Head of caudate nucleus (tissue), 42 donors: ENCODE measurements around the gene ARRDC2.

Experiments
- DNase-seq, 42 donors: peaks; one replicate each; pipeline versions ENCODE4 v3.0.0 to v3.0.0-alpha.2; 2020 to 2021; ENCODE audit warnings: mixed read lengths in 7 of 42
- intact Hi-C: fragments of 100-400 bp; cut with DNase I; formaldehyde crosslinking; loops from one replicate; pipeline ENCODE4 v1.15.0; 2022

The ARRDC2 gene

GRCh38 chr19:18007917-18008673 lies at the start of gene ARRDC2:
Gene ARRDC2, plus strand, starts transcription at chr19:18008170. Its CDS starts 141 bp downstream, at chr19:18008311.
- intact Hi-C loops, result loop anchor here (1.0 to 5.0 kb wide), 2 partner anchors 50 to 144 kb away; partner anchors contain the start of gene PIK3R2
- peak; percentile 89 to 98 (median 96) for DNase-seq

DNA sequence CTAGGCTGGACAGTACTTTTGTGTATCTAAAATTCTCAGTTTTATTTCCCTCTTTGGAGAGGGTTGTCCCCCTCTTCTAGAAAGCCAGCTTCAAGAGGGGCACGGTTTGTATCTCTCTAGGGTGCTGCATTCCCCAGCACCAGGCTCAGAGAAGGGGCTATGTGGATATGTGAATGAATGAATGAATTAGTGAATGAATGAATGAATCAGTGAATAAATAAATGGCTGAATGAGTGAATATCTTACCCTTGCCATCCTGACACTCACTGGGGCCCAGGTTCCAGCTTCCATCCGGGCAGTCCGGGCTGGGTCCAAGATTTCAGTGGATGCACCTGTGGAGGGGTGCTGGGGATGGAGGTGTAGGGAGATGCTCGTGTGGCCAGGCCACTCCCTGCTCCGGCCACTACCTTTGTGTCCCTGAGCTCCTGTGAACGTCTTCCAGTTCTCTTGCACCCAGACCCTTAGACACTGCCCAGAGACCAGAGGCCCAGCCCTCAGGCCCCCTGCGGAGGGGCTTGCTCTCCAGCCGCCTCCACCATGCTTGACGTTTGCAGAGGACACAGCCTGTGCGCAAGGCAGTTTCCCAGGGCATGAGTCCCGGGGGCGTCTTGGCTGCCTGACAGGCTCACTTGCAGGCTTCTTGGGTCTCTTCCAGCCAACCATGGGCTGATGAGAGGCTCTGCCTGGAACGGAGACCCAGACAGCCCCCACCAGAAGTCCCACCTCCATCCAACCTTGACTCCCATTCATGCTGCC lies 43.9 kb upstream of the ARRDC2 start:
- no peak for DNase-seq
- intact Hi-C loops, result no loop called here

- intact Hi-C loops, result no loop called here
- DNase-seq, result no peak
These were observed 42.4 kb upstream of the ARRDC2 start for GRCh38 chr19:17965370-17966128.

DNA sequence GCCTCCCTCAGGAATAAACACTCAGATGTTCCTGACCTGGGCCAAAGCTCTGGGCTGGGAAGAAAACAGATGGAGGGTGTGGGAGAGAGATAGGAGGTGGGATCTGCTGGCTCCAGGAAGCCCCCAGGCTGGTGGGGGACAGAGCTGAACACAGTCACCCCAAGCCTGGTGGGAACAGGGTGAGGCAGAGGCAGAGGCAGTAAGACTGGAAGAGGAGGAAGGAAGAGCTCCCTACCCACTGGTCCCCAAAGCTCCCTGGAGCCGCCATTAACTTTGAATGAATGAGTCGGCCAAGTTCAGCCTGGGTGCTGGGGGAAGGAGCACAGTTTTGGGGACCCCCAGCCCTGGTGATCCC lies 41.9 kb upstream of the ARRDC2 start:
- no peak for DNase-seq
- intact Hi-C loops, result no loop called here

- peak in 37 of 42 donors; percentile 18 to 72 (median 53) for DNase-seq
- intact Hi-C loops, result no loop called here
These were observed 41.3 kb upstream of the ARRDC2 start, which contains the start of gene KCNN1 for GRCh38 chr19:17966550-17967256. Gene KCNN1, plus strand, starts transcription at chr19:17967107. Its CDS starts 6,782 bp downstream, at chr19:17973889.

DNA sequence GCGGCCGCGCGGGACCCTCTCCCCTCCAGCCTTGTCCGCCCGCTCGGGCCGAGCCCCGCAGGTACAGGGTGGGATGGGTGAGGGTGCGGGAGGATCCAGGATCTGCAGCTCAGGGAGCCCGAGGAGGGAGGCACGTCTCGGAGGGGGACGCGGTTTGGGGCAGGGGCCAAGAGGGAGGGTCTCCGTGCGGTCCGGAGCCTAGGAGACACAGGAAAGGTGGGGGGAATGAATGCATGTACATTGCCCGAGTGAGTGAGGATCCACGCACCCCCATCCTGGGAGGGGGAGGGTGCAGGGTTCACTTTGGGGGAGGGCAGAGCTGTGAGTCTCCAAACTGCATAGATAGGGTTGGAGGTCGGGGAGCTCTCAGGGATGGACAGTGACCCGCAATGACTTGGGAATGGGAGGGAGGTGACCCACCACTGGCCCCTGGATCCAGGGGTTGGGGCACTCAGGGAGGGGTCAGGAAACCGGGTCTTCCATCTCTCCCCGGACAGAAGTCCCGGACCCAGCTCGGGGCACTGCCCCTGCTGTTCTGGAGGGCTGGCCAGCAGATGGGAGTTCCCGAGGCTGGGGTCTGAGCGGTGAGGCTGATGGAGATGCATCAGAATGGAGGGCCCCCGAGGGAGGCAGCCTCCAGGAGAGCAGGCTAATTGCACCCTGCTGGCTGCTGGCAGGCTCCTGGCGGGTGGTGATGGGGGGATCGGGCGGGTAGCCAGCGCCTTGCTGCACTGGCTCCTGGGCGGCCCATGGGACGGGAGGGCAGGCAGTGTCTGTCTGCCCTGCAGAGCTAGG lies 40.5 kb upstream of the ARRDC2 start:
- DNase-seq, result no peak
- intact Hi-C loops, result no loop called here

DNA sequence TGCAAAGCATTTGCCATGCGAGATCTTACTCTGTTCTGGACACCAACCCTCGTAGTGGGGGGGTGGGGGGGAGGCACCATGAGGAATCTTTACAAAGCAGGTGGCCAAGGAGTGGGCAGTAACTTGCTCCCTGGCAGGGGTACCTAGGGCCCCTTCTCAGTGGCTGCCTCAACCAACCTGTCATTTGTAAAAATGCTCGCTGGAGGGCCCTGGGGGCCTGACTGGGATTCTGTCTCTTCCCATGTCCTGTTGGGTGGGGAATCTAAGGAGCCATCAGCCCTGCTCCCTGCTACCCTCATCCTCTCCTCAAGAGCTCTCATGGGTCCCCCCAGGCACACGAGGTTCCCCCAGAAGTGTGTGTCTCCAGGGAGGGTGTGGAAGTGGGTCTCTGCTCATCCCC lies 39.6 kb upstream of the ARRDC2 start:
- DNase-seq, result no peak
- intact Hi-C loops, result no loop called here

DNA sequence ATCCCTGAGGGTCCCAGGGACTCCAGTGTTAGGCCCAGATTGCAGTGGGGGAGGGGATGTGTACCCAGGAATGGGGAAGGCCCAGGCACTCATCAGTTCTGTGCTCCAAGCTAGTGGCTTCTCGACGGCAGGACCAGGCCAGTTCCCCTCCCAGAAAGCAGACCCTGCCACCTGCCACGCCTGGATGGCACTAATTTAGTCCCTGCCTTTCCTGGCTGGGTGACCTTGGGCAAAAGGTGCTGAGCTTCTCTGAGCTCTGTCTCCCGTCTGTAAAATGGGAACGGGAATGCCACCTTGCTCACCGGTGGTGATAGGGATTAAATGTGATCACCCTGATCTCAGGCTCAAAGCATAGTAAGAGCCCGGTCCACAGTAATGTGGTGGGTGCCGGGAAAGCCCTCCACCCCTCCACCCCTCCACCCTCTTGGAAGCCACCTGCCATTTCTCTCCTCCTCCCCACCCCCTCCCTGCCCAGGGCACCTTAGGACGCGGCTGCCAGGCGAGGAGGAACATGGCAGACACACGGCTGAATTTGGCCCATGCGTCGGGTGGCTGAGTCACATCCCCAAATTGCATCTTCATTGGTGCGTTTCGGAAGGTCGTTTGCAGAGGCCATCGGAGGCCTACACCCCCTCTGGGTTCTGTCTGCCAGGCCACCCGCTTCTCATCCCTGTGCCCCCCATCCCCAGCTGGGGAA lies 38.7 kb upstream of the ARRDC2 start:
- intact Hi-C loops, result no loop called here
- no peak for DNase-seq

- intact Hi-C loops, result no loop called here
- no peak for DNase-seq
These were observed 35.7 kb upstream of the ARRDC2 start for GRCh38 chr19:17972230-17972629.

- DNase-seq, result no peak
- intact Hi-C loops, result no loop called here
These were observed 34.2 kb upstream of the ARRDC2 start for GRCh38 chr19:17973759-17974158.

GRCh38 chr19:17974551-17974950 lies 33.4 kb upstream of the ARRDC2 start:
- intact Hi-C loops, result no loop called here

GRCh38 chr19:17975032-17975431 lies 32.9 kb upstream of the ARRDC2 start:
- DNase-seq, result no peak
- intact Hi-C loops, result no loop called here

More at GRCh38 chr19:17974551-17974950, 33.4 kb upstream of the ARRDC2 start:
- DNase-seq, result no peak

- intact Hi-C loops, result no loop called here
- DNase-seq, result no peak
These were observed 30.9 kb upstream of the ARRDC2 start for GRCh38 chr19:17977021-17977420.

GRCh38 chr19:17977488-17977887 lies 30.5 kb upstream of the ARRDC2 start:
- DNase-seq, result no peak
- intact Hi-C loops, result no loop called here

GRCh38 chr19:17981611-17982010 lies 26.4 kb upstream of the ARRDC2 start:
- DNase-seq, result no peak
- intact Hi-C loops, result no loop called here

- intact Hi-C loops, result no loop called here
- DNase-seq, result no peak
These were observed 25.5 kb upstream of the ARRDC2 start for GRCh38 chr19:17982430-17982829.

GRCh38 chr19:17985037-17985818 lies 22.7 kb upstream of the ARRDC2 start:
- intact Hi-C loops, result no loop called here

More at GRCh38 chr19:17985037-17985818, 22.7 kb upstream of the ARRDC2 start:
- no peak for DNase-seq
